GM18867 (cell line): ENCODE results near the gene ATP1A1.

ENCODE experiments used
- ATAC-seq: cut with Tn5 transposase; IDR thresholded peaks from one replicate; pipeline ENCODE4 v1.9.1; 2021; ENCODE audit warnings: mild to moderate bottlenecking, moderate library complexity; ENCODE audit not compliant: unreplicated experiment

ATP1A1 gene

DNA sequence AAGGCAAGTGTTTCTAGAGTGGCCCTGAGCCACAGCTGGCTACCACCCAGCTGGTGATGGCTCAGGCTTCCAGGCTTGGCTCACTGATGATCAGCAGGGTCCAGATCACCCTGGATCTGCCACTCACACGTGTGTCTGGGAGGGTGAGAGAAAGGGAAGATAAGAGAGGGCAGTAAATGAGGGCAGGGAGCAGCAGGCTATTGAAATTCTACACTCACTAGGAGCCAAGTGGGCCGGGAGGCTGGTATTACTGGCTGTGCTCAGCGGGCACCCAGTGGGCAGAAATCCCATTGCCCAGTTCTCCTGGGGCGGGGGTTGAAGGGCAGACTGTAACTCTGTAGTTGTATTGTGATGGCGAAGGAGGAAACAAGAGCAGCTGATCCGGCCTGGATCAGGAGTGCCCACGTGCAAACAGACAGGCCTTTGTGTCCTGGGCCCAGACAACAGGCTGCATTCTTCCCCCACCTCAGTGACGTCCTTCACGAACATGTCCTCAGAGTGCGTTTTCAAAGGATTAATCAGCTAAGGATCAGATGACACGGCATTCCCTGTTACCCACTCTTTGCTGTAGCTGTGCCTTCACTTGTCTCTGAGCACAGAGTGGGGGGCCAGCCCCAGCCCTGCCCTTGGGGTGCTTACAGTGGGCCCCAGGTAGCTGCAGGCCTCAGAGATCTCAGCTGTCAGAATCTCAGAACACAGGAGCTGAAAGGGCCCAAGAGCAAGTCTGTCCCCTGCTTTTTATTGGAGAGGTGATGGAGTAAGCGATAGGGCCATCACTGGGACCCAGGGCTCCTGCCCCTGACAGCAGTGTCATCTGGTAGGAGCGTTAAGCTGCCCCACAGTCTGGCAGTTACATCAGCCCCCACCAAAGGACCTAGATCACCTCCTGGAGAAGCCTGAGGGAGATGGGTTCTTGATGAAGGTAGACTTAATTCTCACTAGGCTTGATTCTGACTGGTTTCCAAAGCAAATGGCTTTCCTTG, 60.5 kb downstream of the ATP1A1 start:
- no peak for ATAC-seq

DNA sequence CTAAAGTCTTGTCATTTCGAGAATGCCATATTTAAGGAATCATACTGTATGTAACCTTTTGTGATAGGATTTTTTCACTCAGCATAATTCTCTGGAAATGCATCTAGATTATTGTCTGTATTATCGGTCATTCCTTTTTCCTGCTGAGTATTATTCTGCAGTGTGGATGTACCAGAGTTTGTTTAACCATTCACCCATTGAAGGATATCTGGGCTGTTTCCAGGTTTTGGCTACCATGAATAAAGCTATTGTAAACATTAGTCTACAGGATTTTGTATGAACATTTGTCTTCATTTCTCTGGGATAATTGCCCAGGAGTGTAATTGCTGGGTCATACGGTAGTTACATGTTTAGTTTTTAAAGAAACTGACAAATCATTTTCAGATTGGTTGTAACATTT, 61.8 kb downstream of the ATP1A1 start:
- no peak for ATAC-seq

DNA sequence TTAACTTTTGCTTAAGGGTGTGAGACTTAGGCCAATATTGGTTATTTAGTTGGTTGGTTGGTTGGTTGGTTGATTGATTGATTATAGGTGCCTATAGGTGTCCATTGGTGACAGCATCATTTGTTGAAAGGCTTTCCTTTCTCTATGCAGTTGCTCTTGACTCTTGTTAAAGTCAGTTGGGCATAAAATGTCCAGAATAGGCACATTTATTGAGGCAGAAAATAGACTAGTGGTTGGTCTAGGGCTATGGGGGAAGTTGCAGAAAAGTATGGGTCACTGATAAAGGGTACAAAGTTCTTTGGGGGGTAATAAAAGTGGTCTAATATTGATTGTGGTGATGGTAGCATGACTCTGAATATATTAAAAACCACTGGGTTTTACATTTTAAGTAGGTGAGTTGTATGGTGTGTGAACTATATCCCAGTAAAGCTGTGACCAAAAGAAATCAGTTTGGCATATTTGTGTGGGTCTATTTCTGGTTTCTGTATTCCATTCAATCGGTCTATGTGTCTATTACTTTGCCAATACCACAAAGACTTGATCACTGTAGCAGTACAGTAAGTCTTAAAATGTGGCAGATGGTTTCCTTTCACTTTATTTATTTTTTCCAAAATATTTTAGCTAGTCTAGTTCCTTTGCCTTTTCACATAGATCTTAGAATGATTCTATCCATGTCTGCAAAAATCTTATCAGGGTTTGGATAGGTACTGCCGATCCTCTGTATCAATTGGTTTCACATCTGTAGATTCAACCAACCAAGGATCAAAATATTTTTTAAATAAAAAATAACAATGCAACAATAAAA, 63.0 kb downstream of the ATP1A1 start:
- no peak for ATAC-seq

DNA sequence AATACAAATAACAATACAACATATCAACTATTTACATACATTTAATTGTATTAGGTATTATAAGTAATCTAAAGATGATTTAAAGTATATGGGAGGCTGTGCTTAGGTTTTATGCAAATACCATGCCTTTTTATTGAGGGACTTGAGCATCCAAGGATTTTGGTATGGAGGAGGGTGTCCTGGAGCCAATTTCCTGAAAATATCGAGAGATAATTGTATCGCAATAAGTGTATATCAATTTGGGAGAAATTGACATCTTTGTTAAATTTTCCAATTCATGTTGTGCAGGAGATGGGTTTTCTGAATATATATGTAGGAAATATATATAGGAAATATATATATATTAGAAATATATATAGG, 63.5 kb downstream of the ATP1A1 start:
- no peak for ATAC-seq

DNA sequence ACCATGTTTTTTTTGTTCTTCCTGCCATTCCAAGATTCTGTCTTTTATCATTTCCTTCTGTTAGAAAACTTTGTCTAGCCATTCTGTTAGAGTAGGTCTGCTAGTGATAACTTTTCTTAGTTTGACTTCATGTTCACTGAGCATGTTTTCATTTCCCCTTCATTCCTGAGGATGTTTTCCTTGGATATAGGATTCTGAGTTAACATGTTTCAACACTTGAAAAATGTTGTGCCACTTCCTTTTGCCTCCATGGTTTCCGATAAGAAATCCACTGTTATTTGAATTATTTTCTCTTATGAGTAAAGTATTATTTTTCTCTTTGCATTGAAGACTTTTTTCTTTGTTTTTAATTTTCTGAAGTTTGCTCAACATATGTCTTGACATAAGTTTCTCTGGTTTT, 66.7 kb downstream of the ATP1A1 start:
- ATAC-seq, result no peak

DNA sequence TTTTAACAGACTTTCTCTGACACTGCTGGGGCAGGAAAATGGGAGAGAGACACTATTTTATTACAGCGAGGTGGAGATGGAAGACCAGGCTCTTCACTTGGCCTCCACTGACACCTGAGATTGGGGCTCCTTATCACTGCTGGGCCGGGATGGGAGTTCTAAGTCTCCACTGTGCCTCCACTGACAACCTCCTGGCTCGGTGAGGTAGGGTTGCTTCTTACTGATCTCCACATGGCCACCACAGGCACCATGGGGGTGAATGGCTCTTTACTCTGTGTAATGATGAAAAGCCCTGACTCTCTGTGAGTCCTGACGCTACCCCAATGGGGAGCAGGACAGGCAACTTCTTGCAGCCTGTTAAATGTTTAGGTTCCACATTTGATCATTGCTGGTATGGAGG, 67.7 kb downstream of the ATP1A1 start:
- ATAC-seq, result no peak

DNA sequence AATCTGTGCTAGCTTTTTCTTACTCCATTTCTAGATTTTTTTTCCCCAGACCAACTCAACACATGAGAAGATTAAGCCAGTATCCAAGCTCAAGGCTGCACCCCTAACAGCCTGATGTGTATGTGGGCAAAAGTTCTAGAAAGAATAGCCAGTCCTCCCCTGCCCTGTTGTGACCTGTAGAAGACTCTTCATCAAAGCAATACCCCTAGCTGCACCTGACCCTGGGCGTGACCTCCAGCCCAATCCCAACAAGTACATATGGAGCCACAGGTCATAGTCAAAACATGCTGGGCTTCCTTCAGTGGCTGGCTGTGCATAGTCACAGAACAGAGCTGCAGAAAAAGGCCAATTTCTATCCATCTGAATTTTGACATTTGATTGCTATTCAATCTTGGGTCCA, 72.5 kb downstream of the ATP1A1 start:
- no peak for ATAC-seq

DNA sequence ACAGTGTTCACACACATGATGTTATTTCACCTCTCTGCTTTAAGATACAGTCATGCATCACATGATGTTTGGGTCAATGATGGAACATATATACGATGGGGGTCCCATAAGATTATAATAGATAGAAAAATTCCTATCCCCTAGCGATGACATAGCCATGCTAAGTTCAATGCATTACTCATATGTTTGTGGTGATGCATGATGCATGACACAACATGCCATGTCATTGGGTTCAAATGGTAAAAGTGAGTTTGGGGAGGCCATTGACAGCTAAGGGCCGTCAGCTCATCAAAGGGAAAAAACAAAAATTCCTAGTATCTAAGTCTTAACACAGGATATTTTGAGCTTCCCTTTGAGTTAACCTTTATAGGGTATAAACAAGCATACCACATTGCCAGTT, 73.6 kb downstream of the ATP1A1 start:
- no peak for ATAC-seq

DNA sequence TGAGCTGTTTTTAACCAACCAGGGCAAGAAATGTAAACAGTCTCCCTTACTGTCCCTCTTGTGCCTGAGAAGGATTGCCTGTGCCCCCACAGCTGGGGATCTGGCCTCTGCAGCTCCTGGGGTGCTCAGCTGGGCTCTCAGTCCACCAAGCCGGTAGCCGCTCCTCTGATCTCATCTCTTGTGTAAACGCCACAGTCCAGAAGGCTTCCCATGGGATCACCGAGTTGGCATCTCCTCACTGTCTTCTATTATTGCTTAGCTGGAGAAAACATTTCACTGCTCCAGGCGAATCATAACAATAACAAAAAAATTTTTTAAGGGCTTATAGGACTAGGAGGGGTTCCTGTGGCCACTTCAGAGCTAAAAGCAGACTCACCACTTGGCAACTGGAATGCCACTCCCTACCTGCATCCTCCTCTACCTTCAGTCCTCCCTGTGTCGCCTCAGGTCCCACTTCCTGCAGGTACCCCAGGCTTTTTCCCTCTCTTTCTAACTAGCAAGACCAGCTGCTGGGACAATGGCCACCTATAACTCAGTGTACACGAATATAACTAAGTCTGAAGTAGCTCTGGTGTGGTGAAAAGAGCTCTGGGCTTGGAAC, 75.8 kb downstream of the ATP1A1 start:
- no peak for ATAC-seq

DNA sequence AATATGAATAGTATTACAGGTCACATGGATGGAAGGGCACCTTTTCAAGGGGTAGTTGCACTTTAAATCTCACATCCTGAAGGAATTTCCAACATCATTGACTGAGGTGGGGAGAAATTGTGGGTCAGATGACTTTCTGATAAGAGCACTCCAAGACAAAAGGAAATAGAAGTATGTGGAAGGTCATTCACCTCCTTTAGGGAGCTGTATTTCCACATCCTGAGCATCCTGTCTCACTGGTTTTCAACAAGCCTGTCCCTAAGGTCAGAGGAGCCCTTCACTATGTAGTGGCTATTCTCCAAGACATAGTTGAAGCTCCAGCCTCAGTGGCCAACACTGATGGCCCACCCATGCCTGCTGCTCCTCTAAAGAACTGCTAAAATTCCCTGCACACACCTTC, 76.5 kb downstream of the ATP1A1 start:
- no peak for ATAC-seq

DNA sequence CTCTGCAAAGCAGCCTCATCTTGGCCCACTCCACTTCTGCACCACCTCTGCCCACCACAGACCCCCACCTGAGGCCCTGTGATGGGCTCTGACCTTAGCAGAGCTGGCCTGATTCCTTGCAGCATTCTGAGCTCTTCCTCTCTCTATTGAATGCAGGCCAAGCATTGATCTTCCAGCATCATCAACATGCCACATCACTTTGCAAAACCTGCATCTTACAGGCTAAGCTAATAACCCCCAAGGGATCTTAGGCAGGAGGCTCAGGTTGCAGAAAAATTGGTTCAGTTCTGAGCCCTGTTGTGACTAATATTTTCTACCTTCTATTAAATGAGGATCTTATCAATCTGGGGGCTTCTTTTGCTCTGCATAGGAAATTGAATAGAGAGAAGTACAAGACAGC, 78.7 kb downstream of the ATP1A1 start:
- no peak for ATAC-seq

DNA sequence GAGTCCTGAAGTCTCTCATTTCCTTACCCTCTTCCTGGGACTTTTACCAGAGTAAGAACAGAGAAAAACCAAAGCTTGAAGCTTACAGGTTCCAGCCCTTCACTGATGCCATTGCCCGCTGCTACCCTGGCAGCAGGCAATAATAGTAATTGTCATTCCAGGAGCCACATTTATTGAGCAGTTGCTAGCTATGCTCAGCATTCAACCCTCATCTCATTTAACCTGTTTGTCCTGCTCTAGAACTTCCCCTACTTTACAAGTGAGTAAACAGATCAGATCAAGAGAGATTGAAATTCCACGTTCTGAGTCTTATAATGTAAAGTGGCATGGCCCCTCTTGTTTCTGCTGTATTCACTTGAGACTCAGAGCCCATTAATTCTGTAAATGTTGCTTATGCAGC, 80.4 kb downstream of the ATP1A1 start:
- no peak for ATAC-seq

DNA sequence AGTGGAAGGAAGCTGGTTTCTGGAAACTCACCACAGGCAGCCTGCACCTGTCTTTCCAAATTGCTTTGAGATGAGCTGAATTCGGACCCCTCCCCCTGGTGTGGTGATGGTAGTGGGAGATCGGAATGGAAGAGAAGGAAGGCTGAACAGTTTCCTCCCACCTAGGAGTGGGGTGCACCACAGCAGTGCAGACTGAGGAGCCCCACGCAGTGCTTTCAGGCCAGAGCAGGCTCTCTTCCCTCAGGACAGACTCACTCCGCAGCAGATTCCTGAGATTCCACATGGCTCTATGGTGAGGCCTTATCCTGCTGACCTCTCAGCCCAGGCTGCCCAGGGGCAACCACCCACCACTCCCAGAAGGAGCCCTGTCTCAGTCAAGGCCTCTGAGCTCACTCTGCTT, 80.9 kb downstream of the ATP1A1 start:
- no peak for ATAC-seq
